Fibroblast of lung (primary cell): ENCODE results near the gene SLC43A3.

Source experiments
- CTCF ChIP-seq, 2 donors: IDR thresholded peaks in 1 of 2; conservative IDR thresholded peaks in 1 of 2; 1 replicate in 1 of 2; 2 replicates in 1 of 2; pipeline ENCODE4 v1.5.1; 2011 to 2012; ENCODE audit warnings: low read length in 2 of 2, control low read depth in 1 of 2, inconsistent platforms in 1 of 2, low read depth in 1 of 2, mild to moderate bottlenecking in 1 of 2
- EZH2 ChIP-seq: IDR thresholded peaks from 2 replicates; pipeline ENCODE4 v1.5.1; 2012; ENCODE audit warnings: low read length, control low read depth, mild to moderate bottlenecking; ENCODE audit errors: missing control alignments

GRCh38 chr11:57360991-57361390 lies 65.9 kb downstream of the SLC43A3 start:
- no peak for TF ChIP-seq CTCF (conservative IDR thresholded peaks at IDR 0.05 in 1 of 2, IDR thresholded peaks at IDR 0.05 in 1 of 2; ENCODE audit: low read depth in 1 of 2, low read length in 2 of 2)
- no peak for TF ChIP-seq EZH2
